Nephron (organoid): ENCODE measurements around the gene CFAP97D2.
"Not testable (repeated sequence)": the region's sequence is repeated elsewhere in the genome, so short reads cannot be mapped to it uniquely, and the experiment has no call there.

Experiments
- H3K27ac Mint-ChIP-seq, 3 experiments: 2 replicates each; pipeline ENCODE4 v1.8.0; 2020; ENCODE audit warnings: mixed read lengths in 3 of 3, mild to moderate bottlenecking in 2 of 3, moderate library complexity in 1 of 3
- H3K27me3 Mint-ChIP-seq: 2 replicates; pipeline ENCODE4 v1.8.0; 2021; ENCODE audit warnings: low read depth, mild to moderate bottlenecking, moderate library complexity, mixed read lengths
- H3K36me3 Mint-ChIP-seq: 2 replicates; pipeline ENCODE4 v1.8.0; 2020; ENCODE audit warnings: low read depth, mixed read lengths
- H3K4me1 Mint-ChIP-seq: 2 replicates; pipeline ENCODE4 v1.8.0; 2020; ENCODE audit warnings: mixed read lengths
- H3K4me3 Mint-ChIP-seq, 3 experiments: 2 replicates each; pipeline ENCODE4 v1.8.0; 2020; ENCODE audit warnings: mild to moderate bottlenecking in 3 of 3, mixed read lengths in 3 of 3, moderate library complexity in 2 of 3
- H3K9me3 Mint-ChIP-seq: 2 replicates; pipeline ENCODE4 v1.8.0; 2020; ENCODE audit warnings: mixed read lengths
- TF ChIP-seq, protein P1 (sequence below), 3 experiments: fragments of 200-600 bp; sonication (generic); IDR thresholded peaks; one replicate each; pipeline ENCODE4 v1.5.0; 2021; ENCODE audit warnings: antibody characterized with exemption in 3 of 3; ENCODE audit not compliant: unreplicated experiment in 3 of 3

CFAP97D2 gene

DNA sequence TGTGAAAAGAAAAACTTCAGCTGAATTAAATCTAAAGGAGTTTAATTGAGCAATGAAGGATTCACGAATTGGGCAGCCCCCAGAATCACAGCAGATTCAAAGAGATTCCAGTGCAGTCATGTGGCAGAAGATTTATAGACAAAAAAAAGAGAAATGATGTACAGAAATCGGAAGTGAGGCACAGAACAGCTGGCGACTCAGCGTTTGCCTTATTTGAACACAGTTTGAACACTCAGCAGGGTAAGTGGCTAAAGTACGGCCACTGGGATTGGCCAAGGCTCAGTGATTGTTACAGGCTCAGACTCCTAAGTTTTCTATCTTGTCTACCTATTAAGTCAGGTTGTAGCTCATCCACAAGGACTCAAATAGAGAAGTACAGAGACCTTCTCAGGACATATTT, 11.6 kb upstream of the CFAP97D2 start:
- no peaks in the 10 kb centered on the region for H3K36me3 Mint-ChIP-seq
- H3K27ac Mint-ChIP-seq: no peak overlapping the region

DNA sequence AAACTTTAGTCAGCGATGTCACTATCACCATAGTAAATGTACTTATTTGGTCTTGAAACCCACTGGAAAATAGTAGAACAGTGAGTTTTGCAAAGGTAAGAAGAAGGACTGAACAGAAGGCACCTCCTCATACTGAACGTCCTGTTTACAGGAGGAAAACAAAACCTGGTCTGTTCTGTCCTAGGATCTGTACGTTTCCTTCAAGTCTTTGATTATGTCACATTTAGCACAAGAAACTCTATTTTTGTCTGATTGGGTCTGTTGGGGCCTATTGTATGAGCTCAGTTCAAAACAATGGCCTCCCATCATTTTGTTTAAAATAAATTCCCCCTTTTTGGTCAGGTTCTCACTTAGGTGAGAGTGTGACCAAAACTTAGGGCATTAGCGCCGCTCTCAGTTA, 11.2 kb upstream of the CFAP97D2 start:
- no peaks in the 10 kb centered on the region for H3K36me3 Mint-ChIP-seq
- no peak overlapping the region for H3K27ac Mint-ChIP-seq
- H3K4me3 Mint-ChIP-seq: no peak overlapping the region
- TF ChIP-seq, protein P1, sequence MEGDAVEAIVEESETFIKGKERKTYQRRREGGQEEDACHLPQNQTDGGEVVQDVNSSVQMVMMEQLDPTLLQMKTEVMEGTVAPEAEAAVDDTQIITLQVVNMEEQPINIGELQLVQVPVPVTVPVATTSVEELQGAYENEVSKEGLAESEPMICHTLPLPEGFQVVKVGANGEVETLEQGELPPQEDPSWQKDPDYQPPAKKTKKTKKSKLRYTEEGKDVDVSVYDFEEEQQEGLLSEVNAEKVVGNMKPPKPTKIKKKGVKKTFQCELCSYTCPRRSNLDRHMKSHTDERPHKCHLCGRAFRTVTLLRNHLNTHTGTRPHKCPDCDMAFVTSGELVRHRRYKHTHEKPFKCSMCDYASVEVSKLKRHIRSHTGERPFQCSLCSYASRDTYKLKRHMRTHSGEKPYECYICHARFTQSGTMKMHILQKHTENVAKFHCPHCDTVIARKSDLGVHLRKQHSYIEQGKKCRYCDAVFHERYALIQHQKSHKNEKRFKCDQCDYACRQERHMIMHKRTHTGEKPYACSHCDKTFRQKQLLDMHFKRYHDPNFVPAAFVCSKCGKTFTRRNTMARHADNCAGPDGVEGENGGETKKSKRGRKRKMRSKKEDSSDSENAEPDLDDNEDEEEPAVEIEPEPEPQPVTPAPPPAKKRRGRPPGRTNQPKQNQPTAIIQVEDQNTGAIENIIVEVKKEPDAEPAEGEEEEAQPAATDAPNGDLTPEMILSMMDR (IDR thresholded peaks at IDR 0.05; ENCODE audit: unreplicated experiment in 3 of 3): no peak
- H3K9me3 Mint-ChIP-seq: peaks cover 16% of the 10 kb centered on the region
- peaks cover 14% of the 10 kb centered on the region for H3K27me3 Mint-ChIP-seq
- peaks cover 5% of the 10 kb centered on the region for H3K4me1 Mint-ChIP-seq

More for the DNA sequence above, 11.6 kb upstream of the CFAP97D2 start:
- peaks cover 8% of the 10 kb centered on the region for H3K4me1 Mint-ChIP-seq
- H3K4me3 Mint-ChIP-seq: no peak overlapping the region
- TF ChIP-seq, protein P1 (IDR thresholded peaks at IDR 0.05; ENCODE audit: unreplicated experiment in 3 of 3): no peak
- H3K27me3 Mint-ChIP-seq: peaks cover 14% of the 10 kb centered on the region
- H3K9me3 Mint-ChIP-seq: peaks cover 13% of the 10 kb centered on the region

DNA sequence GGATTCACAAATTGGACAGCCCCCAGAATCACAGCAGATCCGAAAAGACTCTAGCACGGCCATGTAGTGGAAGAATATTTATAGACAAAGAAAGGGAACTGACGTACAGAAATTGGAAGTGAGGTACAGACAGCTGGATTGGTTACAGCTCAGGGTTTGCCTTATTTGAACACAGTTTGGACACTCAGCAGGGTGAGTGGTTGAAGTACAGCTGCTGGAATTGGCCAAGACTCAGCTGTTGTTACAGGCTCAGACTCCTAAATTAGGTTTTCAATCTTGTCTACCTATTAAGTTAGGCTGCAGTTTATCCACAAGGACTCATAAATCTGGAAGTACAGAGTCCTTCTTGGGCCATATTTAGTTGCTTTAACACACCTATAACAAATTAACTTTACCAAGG, 5.8 kb upstream of the CFAP97D2 start:
- Mint-ChIP-seq H3K4me3 (no peak overlapping the region), H3K9me3 (peaks cover 33% of the 10 kb centered on the region), H3K36me3 (no peaks in the 10 kb centered on the region), H3K27ac (no peak overlapping the region), H3K4me1 (no peaks in the 10 kb centered on the region), H3K27me3 (peaks cover 4% of the 10 kb centered on the region)
- TF ChIP-seq, protein P1 (IDR thresholded peaks at IDR 0.05; ENCODE audit: unreplicated experiment in 3 of 3): no peak

DNA sequence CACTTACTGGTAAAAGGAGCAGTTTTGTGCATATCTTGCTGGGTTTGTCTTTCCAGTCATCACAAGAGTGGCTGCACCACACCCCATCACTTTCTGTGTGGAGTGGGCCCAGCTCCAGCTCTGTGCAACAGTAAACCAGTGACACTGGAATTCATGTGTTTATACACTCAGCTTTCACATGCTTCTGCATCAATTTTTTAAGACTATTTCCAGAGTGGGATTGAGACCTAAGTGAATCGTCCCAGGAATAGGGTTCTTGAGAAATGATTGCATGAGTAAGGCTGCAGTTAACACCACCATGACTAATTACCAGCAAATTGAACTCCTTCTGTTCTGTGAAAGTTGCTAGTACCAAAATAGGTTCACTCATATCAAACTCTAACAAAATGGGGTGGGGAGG, 5.3 kb upstream of the CFAP97D2 start:
- Mint-ChIP-seq H3K27ac (no peak overlapping the region), H3K9me3 (peaks cover 33% of the 10 kb centered on the region), H3K27me3 (peaks cover 4% of the 10 kb centered on the region), H3K4me1 (peaks cover 3% of the 10 kb centered on the region), H3K4me3 (no peak overlapping the region), H3K36me3 (no peaks in the 10 kb centered on the region)
- TF ChIP-seq, protein P1 (IDR thresholded peaks at IDR 0.05; ENCODE audit: unreplicated experiment in 3 of 3): no peak

DNA sequence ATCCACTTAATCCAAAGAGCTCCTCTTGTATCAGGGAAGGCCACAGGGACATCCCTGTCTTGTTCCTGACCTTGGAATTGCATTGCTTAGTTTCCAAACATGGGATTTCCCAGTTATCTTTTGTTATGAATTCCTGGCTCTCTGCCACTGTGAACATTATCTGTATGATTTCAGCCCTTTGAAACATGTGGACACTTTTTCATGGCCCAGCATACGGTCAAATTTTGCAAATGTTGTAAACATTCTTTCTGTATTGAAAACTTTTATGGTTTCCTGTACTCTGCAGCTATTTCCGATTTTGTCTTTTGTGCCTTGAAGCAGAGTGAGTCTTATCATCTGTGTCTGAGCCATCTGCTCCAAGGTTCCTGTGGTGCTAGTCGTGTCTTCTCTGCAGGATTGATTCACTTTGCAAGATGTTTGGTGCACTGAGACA, 4.5 kb upstream of the CFAP97D2 start:
- Mint-ChIP-seq H3K36me3 (no peaks in the 10 kb centered on the region), H3K27me3 (peaks cover 4% of the 10 kb centered on the region), H3K4me3 (no peak overlapping the region), H3K27ac (no peak overlapping the region), H3K4me1 (peaks cover 9% of the 10 kb centered on the region), H3K9me3 (peaks cover 33% of the 10 kb centered on the region)
- TF ChIP-seq, protein P1 (IDR thresholded peaks at IDR 0.05; ENCODE audit: unreplicated experiment in 3 of 3): no peak

DNA sequence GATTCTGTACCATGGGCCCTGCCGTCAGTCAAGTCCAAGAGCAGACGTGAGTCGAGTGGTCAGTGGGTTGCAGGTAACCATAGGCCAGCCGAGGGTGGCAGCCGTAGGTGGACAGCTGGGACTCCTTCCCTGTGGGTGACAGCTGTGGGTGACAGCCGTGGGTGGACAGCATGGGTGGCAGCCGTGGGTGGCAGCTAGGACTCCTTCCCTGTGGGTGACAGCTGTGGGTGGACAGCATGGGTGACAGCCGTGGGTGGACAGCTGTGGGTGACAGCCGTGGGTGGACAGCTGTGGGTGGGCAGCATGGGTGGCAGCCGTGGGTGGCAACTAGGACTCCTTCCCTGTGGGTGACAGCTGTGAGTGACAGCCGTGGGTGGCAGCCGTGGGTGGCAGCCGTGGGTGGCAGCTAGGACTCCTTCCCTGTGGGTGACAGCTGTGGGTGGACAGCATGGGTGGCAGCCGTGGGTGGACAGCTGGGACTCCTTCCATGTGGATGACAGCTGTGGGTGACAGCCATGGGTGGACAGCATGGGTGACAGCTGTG, 2.6 kb upstream of the CFAP97D2 start:
- Mint-ChIP-seq H3K9me3 (peaks cover 27% of the 10 kb centered on the region), H3K4me1 (peaks cover 14% of the 10 kb centered on the region)
- H3K36me3 Mint-ChIP-seq, H3K27me3 Mint-ChIP-seq, H3K27ac Mint-ChIP-seq, H3K4me3 Mint-ChIP-seq: not testable (repeated sequence)
